Measurements from ENCODE around the gene PDCL3.

Gene PDCL3

DNA sequence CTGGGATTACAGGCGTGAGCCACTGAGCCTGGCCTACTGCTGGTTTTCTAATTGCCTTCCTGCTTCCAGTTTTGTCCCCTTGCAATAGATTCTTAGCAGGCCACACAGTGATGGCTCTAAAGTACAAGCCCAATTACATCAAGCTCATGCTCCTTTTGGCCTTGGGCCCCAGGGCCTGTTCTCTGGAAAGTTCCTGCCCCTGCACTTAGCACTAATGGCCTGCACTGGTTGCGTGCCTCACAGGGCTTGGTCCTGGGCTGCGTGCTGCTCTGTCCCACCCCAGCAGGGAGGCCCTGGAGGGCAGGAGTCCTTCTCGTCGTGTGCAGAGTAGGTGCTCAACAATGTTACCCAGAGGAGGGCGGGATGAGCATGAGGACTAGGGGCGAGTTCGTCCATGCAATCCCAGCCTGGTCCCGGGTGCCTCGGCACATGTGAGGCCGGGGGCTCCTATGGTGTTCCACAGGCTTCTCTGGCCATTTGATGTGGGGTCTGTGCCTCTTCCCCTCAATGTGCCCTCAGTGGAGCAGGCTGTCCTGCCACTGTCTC is 51.7 kb downstream of the PDCL3 start:
- TF ChIP-seq PAX5 (IDR thresholded peaks at IDR 0.05; ENCODE audit: insufficient read depth, low read length, severe bottlenecking), result no peak
- no peak for TF ChIP-seq SPI1 (IDR thresholded peaks at IDR 0.05; ENCODE audit: low read depth, low read length)
- no peak for TF ChIP-seq TAF1 (IDR thresholded peaks at IDR 0.05; ENCODE audit: low read depth, low read length)
- no peak for TF ChIP-seq POLR2AphosphoS5 (IDR thresholded peaks at IDR 0.05; ENCODE audit: low read depth, low read length)
- no peak for TF ChIP-seq POU2F2 (IDR thresholded peaks at IDR 0.05; ENCODE audit: low read depth, low read length)
- no peak for TF ChIP-seq POLR2A (IDR thresholded peaks at IDR 0.05; ENCODE audit: low read depth, low read length)

DNA sequence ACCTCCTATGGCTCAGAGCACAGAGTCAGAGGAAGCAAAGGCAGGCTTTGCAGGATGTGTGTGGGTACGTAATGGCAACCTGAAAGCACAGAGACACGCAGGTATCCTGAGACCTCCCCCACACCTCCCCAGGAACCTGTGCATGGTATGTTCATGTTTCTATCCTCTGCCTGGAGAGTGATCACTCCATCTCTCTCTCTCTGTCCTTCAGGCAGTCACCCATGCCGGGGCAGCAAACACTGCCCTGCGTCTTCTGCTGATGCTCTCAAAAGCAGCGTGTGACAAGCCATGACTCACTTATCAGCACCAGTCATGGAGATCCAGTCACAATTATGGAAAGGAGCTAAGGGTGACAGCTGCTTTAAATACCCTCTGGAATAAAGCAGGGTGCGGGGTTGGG is 52.7 kb downstream of the PDCL3 start:
- TF ChIP-seq TAF1 (IDR thresholded peaks at IDR 0.05; ENCODE audit: low read depth, low read length), result no peak
- no peak for TF ChIP-seq POU2F2 (IDR thresholded peaks at IDR 0.05; ENCODE audit: low read depth, low read length)
- no peak for DNase-seq (ENCODE audit: insufficient read length, low spot score)
- no peak for FAIRE-seq

More for the DNA sequence above, 51.7 kb downstream of the PDCL3 start:
- DNase-seq (ENCODE audit: insufficient read length, low spot score), result no peak
- FAIRE-seq, result no peak

GRCh38 chr2:100615886-100616285 is 53.1 kb downstream of the PDCL3 start:
- no peak for FAIRE-seq
- TF ChIP-seq TAF1 (IDR thresholded peaks at IDR 0.05; ENCODE audit: low read depth, low read length) (no peak), POLR2AphosphoS5 (IDR thresholded peaks at IDR 0.05; ENCODE audit: low read depth, low read length) (no peak), PAX5 (IDR thresholded peaks at IDR 0.05; ENCODE audit: insufficient read depth, low read length, severe bottlenecking) (no peak)

DNA sequence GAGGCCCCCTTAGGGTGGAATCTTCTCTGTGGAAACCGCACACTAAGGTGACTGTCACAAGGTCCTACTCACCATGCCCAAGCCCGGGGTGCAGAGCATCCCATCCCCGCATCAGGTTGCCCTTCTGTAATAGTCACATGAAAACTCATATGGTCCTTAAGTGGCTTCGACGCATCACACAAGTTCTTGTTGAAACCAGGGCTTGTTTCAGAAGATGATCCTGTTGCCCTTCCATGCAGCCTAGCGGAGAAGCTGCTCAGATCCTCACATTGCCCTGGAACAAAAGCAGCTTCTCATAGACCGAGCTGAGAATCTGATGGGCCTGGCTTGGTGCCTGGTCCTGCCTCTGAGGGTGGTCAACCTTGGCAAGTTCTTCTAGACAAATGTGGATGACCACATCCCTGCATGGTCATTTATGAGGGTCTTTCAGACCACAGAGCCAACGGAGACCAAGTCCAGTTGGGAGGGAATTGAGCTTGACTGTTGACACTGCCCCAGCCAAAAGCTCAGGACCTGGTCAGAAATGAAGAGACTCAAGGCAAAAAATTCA is 54.1 kb downstream of the PDCL3 start:
- no peak for DNase-seq (ENCODE audit: insufficient read length, low spot score)
- no peak for FAIRE-seq
- TF ChIP-seq SPI1 (IDR thresholded peaks at IDR 0.05; ENCODE audit: low read depth, low read length) (no peak), POU2F2 (IDR thresholded peaks at IDR 0.05; ENCODE audit: low read depth, low read length) (no peak), POLR2AphosphoS5 (IDR thresholded peaks at IDR 0.05; ENCODE audit: low read depth, low read length) (no peak), TAF1 (IDR thresholded peaks at IDR 0.05; ENCODE audit: low read depth, low read length) (no peak), POLR2A (IDR thresholded peaks at IDR 0.05; ENCODE audit: low read depth, low read length) (no peak), PAX5 (IDR thresholded peaks at IDR 0.05; ENCODE audit: insufficient read depth, low read length, severe bottlenecking) (no peak)

More at GRCh38 chr2:100615886-100616285, 53.1 kb downstream of the PDCL3 start:
- no peak for DNase-seq (ENCODE audit: insufficient read length, low spot score)

- TF ChIP-seq POLR2A (IDR thresholded peaks at IDR 0.05; ENCODE audit: low read depth, low read length) (no peak), SPI1 (IDR thresholded peaks at IDR 0.05; ENCODE audit: low read depth, low read length) (no peak), POLR2AphosphoS5 (IDR thresholded peaks at IDR 0.05; ENCODE audit: low read depth, low read length) (no peak), TAF1 (IDR thresholded peaks at IDR 0.05; ENCODE audit: low read depth, low read length) (no peak), POU2F2 (IDR thresholded peaks at IDR 0.05; ENCODE audit: low read depth, low read length) (no peak), PAX5 (IDR thresholded peaks at IDR 0.05; ENCODE audit: insufficient read depth, low read length, severe bottlenecking) (no peak)
- no peak for DNase-seq (ENCODE audit: insufficient read length, low spot score)
- no peak for FAIRE-seq
Observed at GRCh38 chr2:100619951-100620350, 57.2 kb downstream of the PDCL3 start.

DNA sequence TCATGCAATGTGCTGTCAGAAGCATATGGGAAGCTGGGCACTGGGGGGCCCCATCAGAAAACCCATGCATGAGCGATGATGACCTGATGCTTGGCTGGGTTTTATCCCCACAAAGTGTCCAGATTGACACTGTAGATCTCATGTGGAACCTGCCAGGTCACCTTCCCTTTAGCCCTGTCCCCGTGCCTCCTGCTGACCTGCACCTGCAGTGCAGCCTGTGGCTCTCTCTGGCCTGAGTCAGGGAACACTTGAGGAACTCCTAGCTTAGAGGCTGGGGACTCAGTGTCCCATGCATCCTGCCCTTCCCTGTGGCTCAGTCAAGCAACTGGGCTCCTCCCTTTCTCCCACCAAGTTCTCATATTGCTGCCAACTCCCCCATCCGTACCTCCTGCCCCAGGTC is 57.7 kb downstream of the PDCL3 start:
- no peak for FAIRE-seq
- TF ChIP-seq TAF1 (IDR thresholded peaks at IDR 0.05; ENCODE audit: low read depth, low read length) (no peak), SPI1 (IDR thresholded peaks at IDR 0.05; ENCODE audit: low read depth, low read length) (no peak), POLR2A (IDR thresholded peaks at IDR 0.05; ENCODE audit: low read depth, low read length) (no peak), POLR2AphosphoS5 (IDR thresholded peaks at IDR 0.05; ENCODE audit: low read depth, low read length) (no peak), POU2F2 (IDR thresholded peaks at IDR 0.05; ENCODE audit: low read depth, low read length) (no peak), PAX5 (IDR thresholded peaks at IDR 0.05; ENCODE audit: insufficient read depth, low read length, severe bottlenecking) (no peak)
- no peak for DNase-seq (ENCODE audit: insufficient read length, low spot score)

GRCh38 chr2:100621371-100621951 is 58.7 kb downstream of the PDCL3 start:
- FAIRE-seq, result no peak
- DNase-seq (ENCODE audit: insufficient read length, low spot score), result no peak
- no peak for TF ChIP-seq TAF1 (IDR thresholded peaks at IDR 0.05; ENCODE audit: low read depth, low read length)
- TF ChIP-seq SPI1 (IDR thresholded peaks at IDR 0.05; ENCODE audit: low read depth, low read length), result no peak
- no peak for TF ChIP-seq POU2F2 (IDR thresholded peaks at IDR 0.05; ENCODE audit: low read depth, low read length)
- TF ChIP-seq PAX5 (IDR thresholded peaks at IDR 0.05; ENCODE audit: insufficient read depth, low read length, severe bottlenecking), result no peak
- TF ChIP-seq POLR2A (IDR thresholded peaks at IDR 0.05; ENCODE audit: low read depth, low read length), result no peak
- TF ChIP-seq POLR2AphosphoS5 (IDR thresholded peaks at IDR 0.05; ENCODE audit: low read depth, low read length), result no peak

GRCh38 chr2:100623033-100623715 is 60.4 kb downstream of the PDCL3 start:
- no peak for FAIRE-seq
- TF ChIP-seq POU2F2 (IDR thresholded peaks at IDR 0.05; ENCODE audit: low read depth, low read length), result no peak
- no peak for TF ChIP-seq SPI1 (IDR thresholded peaks at IDR 0.05; ENCODE audit: low read depth, low read length)
- no peak for TF ChIP-seq PAX5 (IDR thresholded peaks at IDR 0.05; ENCODE audit: insufficient read depth, low read length, severe bottlenecking)
- no peak for TF ChIP-seq TAF1 (IDR thresholded peaks at IDR 0.05; ENCODE audit: low read depth, low read length)
- no peak for TF ChIP-seq POLR2A (IDR thresholded peaks at IDR 0.05; ENCODE audit: low read depth, low read length)
- TF ChIP-seq POLR2AphosphoS5 (IDR thresholded peaks at IDR 0.05; ENCODE audit: low read depth, low read length), result no peak
- no peak for DNase-seq (ENCODE audit: insufficient read length, low spot score)

- no peak for DNase-seq (ENCODE audit: insufficient read length, low spot score)
- TF ChIP-seq TAF1 (IDR thresholded peaks at IDR 0.05; ENCODE audit: low read depth, low read length), result no peak
- no peak for TF ChIP-seq POU2F2 (IDR thresholded peaks at IDR 0.05; ENCODE audit: low read depth, low read length)
- TF ChIP-seq PAX5 (IDR thresholded peaks at IDR 0.05; ENCODE audit: insufficient read depth, low read length, severe bottlenecking), result no peak
- TF ChIP-seq POLR2A (IDR thresholded peaks at IDR 0.05; ENCODE audit: low read depth, low read length), result no peak
- TF ChIP-seq POLR2AphosphoS5 (IDR thresholded peaks at IDR 0.05; ENCODE audit: low read depth, low read length), result no peak
- no peak for TF ChIP-seq SPI1 (IDR thresholded peaks at IDR 0.05; ENCODE audit: low read depth, low read length)
- FAIRE-seq, result no peak
Observed at GRCh38 chr2:100623930-100624329, 61.1 kb downstream of the PDCL3 start.

All from GM12891 (cell line).